HG03457 (cell line): ENCODE results near the gene NRXN2.

Experiments used
- ATAC-seq: cut with Tn5 transposase; IDR thresholded peaks from one replicate; pipeline ENCODE4 v1.9.1; 2021; ENCODE audit warnings: moderate number of reproducible peaks; ENCODE audit not compliant: unreplicated experiment

The NRXN2 gene

DNA sequence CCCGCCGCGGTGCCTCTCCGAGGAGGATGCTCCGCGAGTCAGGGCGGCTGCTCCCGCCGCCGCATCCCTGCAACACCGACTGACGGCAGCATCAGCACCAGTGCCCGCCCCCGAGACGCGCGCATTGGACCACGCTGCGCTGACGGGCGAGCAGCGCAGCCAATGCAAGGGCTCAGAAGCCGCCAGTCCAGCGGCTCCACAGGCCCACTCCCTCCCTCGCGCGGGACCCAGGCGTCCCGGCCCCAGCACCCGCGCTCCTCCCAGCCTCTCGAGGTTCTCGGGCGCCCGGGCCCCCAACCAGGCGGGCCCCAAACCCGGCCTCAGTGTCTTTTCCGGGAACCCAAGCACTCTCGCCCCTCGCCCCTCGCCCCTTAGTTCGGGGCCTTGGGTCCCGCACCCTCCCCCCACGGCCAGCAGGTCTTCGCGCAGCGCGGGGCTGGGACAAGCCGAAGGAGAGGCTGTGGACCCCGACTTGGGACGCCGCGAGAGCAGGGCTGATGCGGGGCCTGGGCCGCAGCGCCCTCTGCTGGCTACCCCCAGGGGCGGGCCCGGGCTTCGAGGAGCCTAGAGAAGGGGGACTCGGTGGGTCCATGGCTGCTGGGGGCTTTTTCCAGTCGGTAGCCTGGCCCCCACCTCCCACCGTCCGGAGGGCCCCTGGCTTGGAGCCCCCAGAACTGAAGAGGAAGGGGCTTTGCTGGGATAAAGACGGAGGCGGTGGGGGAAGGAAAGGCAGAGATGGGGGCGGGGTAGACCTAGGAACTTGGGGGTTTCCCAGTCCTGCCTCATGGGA, at the start of gene NRXN2:
TSS of gene NRXN2 (minus strand) at position 81 of the 790 bp plus-strand sequence. CDS start 9,498 bp downstream, outside the sequence.
- ATAC-seq: peak; percentile 70

DNA sequence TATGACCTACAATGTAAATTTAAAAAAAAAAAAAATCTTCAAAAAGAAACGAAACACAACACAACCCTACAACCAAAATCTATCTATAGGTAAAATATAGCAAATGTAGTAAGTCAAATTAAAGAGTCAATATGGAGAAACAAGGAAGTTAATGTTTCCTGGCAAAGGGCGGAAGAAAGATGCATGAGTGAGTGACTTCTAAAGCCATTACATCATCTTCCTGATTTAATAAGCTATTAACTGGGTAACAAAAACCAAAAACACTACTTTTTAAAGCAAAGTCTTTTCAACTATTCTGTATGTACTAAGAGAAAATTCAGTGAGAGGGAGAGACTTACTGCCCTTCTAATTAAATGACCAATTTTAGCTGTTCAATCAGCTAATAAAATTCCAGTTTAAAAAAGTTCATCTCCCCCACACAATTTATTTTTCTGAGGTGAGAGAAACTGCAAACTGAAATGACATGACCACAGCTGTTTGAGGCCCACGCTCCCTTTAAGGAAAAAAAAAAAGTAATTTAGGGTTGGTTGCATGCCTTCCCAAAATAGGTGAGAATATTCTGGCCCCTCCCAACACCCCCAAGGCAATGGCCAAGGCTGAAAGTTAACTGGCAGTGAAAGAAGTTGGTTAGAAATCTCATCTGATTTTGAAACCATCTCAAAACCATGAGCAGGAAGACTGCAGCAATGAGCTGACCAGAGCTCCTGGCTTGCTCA, 49.5 kb upstream of the NRXN2 start:
- no peak for ATAC-seq

DNA sequence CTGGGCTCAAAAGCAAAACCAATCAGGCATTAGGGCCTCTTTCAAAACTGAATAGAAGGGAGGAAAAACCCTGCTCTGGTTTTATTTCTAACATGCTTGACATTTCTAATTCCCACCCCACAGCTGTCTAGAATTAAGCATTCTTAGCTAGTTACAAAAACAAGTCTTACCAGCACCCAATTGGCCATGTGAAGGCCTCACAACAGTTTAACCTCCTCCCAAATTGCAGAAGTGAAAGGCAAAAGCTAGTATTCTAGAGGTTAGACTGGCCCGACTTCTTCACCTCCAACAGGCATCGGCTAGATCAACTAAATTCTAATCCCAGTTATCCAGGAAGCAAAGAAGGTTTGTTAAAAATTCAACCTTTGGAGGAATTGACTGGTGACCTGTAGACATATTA, 48.9 kb upstream of the NRXN2 start:
- no peak for ATAC-seq

DNA sequence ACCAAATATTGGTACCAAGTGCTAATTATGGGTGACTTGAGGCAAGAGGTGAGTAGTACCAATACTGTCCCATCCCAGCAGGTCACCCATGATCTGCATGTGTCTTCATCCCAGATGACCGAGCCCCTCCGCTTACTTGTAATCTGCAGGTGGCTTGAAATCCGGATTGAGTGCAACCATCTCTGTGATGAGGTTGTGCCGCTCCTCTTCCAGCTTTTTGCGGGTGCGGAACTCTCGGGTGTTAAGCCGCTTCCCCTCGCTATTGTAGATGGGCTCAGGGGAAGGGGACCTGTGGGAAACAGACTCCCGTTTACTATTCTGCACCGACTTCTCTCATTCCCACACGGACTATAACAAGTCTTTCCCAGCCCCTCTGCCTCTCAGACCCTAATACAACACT, 47.1 kb upstream of the NRXN2 start:
- no peak for ATAC-seq

DNA sequence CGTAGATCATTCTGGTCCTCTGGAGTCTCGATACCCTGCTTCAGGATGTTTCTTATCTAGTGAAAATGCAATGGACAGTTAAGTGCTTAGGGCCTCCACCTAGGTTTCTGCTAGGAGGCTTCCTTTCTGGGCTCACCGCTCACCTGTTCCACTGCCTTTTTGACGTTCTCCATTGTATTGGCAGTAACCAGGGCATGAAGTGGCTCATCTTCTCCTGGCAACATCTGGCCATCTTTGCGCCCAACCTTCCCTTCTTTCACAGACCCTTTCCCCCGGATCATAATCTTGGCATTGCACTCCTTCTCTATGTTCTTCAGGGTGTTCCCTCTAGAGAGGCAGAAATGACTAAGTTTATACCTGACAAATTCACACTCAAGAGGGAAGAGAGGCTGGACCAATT, 46.3 kb upstream of the NRXN2 start:
- no peak for ATAC-seq

DNA sequence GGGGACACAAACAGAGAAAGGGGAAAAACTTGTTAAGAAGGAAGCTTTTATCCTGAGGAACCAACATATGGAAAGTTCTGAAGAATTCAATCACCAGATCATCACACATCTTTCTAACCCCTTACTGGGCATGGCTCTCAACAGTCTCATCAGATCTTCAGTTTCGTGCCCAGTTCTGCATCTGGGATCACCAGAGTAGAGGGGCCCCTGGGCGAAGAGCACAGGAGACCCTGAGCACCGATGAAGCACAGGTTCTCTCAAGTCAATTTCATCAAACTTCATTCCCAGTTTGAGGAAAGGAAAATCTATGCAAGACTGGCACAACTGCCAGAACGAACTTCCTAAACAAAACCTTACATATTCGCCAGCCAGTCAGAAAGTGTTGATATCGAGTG, 45.3 kb upstream of the NRXN2 start:
- no peak for ATAC-seq

DNA sequence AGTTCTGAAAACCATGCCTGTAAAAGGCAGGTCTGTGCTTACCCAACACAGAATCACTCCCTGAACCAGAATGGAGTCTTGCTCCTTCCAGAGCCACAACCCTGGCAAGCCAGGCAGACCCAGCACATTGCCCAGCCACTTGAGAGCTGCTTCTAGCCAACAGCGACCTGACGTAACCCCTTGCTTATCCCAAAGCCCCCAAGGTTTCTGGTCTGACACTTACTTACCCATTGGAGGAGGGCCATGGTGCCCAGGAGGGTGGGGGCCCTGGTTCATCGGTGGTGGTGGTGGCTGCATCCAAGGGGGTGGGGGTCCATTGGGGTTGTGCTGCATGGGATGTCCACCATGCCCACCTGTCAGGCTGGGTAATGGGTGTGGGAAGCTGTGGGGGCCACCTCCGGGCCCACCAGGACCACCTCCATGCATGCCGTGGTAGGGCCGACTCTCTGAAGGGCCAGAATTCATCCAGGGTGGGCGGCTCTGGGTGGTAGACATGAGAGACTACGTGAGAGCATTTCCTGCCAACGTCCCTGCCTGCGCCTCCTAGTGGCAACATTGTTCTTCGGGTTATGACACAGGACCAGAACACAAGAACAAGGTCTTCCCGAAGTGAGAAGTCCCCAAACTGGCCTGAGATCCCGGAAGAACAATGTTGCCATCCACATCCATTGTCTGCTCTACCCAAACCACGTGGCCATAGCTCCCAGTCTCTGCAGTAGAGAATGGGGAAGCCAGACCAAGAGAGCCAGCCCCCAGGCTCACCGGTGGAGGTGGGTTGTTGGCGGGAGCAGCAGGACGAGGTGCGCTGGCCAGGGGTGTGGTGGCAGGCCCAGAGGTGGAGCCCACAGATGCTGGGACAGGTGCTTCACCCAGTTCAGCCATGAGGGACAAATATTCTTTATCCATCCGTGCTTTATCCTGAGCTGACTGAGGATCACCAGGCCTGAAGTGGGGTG, 44.6 kb upstream of the NRXN2 start:
- no peak for ATAC-seq

DNA sequence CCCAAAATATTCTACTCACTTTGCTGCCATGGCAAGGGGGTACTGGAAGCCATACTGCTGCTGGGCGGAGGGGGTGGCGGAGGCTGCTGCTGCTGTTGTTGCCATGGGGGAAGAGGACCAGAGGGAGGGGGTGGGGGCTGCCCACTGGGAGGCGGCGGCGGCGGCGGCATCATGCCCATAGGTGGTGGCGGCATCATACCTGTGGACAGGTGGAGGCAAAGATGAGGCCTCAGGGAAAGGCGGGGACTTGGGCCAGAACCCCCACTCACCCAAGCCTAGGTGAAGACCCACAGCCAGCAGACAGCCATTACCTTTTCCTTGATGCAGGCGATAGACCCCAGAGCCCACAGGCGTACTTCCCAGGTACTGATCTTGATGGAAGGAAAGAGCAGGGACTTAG, 43.9 kb upstream of the NRXN2 start:
- ATAC-seq: no peak

DNA sequence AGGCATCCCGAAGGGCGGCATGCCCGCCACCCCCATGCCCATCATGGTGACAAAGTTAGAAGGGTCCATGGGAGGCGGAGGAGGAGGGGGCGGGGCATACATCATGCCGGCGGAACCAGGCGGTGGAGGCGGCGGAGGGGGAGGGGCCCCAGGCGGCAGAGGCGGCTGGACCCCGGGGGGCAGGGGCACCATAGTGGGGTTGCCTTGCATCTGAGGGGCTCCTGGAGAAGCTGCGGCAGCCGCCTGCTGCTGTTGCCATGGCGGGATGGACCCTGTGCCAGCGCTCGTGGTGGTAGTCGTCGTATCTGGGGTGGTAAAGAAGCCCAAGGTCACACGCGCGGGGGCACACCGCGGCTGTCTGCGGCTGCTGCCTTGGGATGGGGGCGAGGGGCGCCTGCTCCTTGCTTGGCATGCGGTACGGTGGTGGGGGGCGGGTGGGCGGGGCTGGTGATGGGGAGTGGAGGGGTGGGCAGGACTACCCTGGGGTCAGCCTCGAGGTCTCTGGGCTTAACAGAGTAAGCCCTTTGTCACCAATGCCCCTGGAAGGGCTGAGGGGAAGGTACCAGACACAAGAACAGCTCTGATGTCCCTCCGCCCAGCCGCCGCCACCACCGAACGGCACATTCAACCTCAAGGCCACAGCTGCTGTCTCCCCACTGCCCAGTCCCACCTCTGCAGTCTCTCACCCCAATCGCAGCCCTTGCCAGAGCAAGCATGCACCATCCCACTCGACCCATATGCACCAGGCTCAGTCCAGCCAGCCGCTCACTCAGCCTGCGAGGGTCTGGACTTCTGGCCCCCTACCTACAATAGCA, 43.1 kb upstream of the NRXN2 start:
- no peak for ATAC-seq

DNA sequence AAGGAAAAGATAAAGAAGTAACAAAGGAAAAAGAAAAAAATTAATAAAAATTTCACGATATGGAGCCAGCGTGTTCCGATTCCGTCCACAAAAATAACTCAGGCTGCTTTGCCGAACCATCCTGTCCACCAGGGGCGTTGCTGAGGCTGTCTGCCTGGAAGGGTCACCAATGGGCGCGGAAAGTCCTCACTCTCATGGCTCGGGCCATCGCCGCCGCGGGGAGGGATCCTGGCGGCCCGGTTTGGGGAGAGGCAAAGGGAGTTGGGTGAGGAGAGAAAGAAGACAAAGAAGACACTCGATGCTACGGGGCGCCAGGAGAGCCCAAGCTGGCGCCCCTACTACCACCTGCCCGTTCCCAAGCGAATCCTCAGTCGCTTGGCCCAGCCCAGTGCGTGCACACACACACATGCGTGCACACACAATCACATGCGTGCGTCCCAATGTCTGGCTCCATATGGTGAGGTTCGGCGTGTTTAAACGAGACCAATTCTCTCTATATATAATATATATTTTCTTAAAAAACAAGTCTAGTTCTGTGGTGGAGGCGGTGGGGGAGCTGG, 42.4 kb upstream of the NRXN2 start:
- no peak for ATAC-seq

DNA sequence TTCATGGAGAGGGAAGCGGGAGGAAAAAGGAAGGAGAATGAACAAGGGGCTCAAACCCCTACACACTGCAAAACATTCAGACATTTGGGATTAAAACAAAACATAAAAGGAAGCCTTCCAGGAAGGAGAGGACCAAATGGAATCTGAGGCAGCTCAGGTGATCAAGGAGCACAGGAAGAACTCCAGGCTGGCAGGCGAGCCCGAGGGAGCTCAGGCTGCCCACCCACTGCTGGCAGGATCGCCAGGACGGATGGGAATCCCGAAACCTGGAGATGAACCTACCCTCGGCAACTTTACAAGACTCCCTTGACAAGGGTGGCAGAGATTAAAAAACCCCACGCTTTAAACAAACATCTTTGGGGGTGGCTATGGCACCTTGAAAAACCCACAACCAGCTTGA, 41.8 kb upstream of the NRXN2 start:
- ATAC-seq: no peak

DNA sequence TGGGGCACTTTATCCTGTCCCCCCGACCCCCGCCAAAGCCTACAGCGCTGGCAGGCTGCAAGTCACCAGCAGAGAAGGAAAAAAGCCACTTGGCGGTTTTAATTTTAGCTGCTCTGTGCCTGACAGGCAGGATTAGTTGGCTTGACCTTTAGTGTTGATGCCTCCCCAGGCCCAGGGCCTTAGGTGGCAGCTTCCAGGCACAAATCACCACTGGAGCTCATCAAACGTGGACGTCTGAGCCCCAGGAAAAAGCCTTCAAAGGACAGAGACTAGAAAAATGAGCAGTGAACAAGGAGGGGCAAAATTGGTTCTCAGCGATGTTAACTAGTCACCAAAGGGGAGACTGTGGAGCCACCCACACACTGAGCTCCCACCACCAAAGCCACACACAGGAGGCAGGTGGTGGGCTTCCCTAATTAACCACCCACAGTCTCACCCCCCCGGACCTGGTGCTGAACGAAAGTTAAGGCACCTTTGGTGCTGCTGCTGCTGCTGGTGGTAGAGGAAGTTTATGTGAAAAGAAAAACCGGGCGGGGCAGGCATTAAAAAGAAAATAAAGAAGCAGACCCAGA, 41.1 kb upstream of the NRXN2 start:
- ATAC-seq: no peak

DNA sequence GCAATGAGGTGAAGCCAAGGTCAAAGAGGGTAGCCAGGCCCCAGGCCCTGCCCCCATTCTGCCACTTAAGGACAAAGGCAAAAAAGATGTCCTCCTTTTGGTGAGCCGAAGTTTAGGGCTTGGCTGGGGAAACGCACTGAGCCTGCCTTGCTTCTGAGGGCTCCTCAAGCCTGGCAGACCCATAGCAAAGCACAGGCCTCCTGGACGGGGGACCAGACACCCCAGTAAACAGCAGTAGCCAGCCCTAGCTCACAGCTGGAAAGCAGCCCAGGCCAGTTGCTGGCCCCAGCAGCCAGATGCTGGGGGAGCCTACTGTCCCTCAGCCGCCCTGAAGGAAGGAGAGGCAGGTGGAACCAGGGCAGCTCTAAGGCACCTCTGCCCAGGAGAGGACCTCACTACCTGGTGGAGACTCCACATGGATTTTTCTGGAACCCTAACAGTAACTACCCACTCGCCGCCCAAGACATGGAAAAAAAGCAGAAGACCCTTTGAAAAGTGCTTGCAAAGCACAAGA, 40.6 kb upstream of the NRXN2 start:
- no peak for ATAC-seq

DNA sequence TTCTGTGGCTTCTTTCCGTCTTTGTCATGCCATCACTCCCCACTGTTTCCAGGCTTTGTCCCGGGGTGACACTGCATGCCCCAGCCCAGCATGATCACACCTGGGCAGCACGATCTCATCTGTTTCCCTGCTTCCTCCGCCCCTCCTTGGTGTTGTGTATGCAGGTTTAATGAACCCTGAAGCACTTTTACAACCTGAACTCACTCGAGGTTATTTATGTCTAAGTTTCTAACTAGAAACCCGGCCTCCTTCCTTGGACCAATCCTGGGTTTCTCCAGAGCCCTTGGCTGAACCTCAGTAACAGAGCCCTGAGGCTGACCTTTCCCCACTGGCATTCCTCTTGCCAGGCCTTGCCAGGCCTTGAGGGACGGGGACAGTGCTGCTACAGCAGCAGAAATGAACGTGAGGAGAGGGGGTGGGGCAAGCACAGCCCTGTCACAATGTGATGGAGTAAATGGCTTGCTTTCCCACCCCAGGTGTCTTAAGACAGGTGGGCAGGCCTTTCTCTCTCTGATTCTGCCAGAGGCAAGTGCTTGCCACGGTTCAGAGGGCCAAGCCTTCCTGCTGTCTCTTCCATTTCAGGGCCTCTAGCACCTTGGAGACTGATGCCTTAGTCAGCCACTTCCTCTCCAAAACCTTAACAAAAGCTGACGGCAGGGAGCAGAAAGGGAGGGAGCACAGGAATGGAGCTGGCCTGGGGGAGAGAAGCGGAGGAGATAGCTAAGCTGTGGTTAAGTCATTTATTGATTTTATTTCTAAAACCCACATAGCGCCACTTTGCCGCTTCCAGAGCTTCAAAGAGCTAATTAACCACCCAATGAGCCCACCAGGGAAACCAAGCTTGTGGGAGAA, 39.9 kb upstream of the NRXN2 start:
- ATAC-seq: no peak

DNA sequence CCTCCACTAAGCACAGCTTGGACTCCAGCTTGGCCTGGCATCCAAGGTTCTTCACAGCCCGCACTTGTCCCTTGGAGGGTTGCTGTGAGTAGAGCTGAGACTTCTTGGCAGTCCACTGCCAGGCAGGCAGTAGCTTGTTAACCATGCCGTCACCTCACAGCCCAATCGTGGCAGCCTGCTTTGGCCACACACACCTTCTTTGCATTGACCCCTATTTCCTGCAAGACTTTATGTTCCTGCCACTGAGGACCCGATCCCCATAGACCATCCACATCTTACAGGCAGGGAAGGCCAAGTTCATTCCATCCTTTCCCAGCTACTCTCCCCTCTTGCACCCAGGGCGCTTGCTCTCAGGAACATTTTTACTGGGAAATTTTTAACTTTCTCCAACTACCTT, 39.3 kb upstream of the NRXN2 start:
- ATAC-seq: no peak

DNA sequence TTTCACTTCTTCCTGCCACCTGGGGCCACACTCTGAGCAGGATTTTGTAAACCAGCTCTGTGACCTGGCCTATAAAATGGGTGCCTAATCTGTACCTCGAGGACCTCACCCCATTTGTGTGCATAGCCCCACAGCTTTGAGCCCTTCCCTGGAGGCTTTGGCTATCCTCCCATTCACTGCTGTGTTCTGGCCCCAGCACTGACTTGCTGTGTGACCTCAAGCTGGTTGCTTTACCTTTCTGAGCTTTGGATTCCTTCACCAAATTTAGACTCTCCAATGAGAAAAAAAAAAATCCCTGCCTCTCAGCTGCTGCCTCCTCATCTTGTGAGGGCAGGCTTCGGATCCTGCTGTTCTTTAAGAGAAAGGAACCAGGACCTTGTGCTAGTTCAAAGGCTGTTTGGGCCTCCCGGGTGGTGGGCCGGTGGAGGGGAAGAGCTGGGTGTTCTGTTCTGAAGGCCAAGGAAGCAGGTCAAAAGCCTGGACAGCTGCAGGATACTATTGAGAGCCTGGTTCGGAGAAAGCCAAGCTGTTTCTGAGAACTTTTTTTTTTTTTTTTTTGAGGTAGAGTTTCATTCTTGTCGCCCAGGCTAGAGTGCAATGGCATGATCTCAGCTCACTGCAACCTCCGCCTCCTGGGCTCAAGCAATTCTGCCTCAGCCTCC, 37.9 kb upstream of the NRXN2 start:
- no peak for ATAC-seq

DNA sequence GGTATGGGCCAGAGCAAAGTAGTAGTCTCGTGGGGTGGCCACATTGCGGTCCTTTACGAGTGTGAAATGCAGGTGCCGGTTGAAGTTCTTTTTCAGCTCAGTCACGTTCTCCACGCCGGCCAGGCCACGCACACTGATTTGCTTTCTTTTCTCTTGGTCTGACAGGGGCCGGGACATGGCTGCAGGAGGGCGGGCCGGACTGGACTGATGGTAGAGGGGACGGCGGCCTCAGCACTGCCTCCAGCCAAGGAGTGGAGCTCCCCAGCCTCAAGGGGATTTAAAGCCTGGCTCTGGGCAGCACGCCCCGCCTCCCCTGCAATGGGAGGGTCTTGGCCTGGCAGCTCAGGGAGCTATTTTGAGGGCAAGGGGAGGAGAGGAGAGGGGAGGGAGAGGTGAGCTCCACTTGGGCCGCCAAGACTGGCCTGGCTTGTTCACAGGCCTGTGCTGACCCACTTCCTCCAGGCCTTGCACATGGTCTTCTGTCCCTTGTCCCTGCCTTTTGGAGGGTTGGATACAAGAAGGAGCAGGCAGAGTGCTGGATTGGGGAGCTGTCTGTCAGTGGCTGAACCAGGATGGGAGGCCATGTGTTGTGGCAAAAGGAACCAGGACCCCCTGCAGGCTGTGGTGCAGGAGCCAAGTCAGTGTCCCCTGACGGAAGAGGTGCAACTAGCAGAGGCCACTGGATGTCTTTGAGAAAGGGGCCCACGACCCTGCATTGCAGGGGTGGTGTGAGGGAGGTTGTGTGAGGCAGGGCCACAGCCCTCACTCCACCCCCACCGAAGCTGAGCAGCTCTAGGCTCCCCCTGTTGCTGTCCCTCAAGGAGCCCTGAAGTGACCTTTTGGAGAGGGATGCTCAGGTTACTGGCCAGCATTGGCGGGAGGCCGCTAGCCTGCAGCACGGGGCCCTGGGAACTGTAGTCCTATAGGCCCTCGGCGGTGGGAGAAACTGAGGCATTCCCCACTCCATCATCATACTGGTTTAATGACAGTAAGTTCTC, 37.0 kb upstream of the NRXN2 start, which contains the start of gene PYGM:
TSS of gene PYGM (minus strand) at position 253 of the 998 bp plus-strand sequence. CDS start at position 177, 76 bp downstream.
- no peak for ATAC-seq
